ENCODE results near the gene CD2. TPM values are rescaled to one million over a fixed set of nuclear protein-coding genes. Genes with fewer than 3 reads are reported as not detected.

Gene CD2
- total RNA-seq, 1 donor from 2014 or later = not detected

GRCh38 chr1:116710420-116711262, 43.6 kb upstream of the CD2 start:
- no peak for DNase-seq
- peaks cover 39% of the 10 kb centered on the region for H3K4me1 Mint-ChIP-seq (ENCODE audit: low read depth, unreplicated experiment)
- no peak for TF ChIP-seq CTCF (IDR thresholded peaks at IDR 0.05; ENCODE audit: partially characterized antibody, unreplicated experiment)
- no peaks in the 10 kb centered on the region for H3K36me3 Mint-ChIP-seq (ENCODE audit: unreplicated experiment)
- peak overlapping the region; percentile 49 for H3K27ac Mint-ChIP-seq (ENCODE audit: unreplicated experiment)
- peaks cover 7% of the 10 kb centered on the region for H3K27me3 Mint-ChIP-seq (ENCODE audit: unreplicated experiment)
- peaks cover 9% of the 10 kb centered on the region for H3K9me3 Mint-ChIP-seq (ENCODE audit: unreplicated experiment)
- no peak overlapping the region for H3K4me3 Mint-ChIP-seq (ENCODE audit: unreplicated experiment)

- Mint-ChIP-seq H3K4me3 (ENCODE audit: unreplicated experiment) (no peak overlapping the region), H3K4me1 (ENCODE audit: low read depth, unreplicated experiment) (peaks cover 34% of the 10 kb centered on the region), H3K27me3 (ENCODE audit: unreplicated experiment) (peaks cover 7% of the 10 kb centered on the region), H3K36me3 (ENCODE audit: unreplicated experiment) (no peaks in the 10 kb centered on the region), H3K9me3 (ENCODE audit: unreplicated experiment) (peaks cover 9% of the 10 kb centered on the region), H3K27ac (ENCODE audit: unreplicated experiment) (peak overlapping the region; percentile 18)
- DNase-seq = no peak
- TF ChIP-seq CTCF (IDR thresholded peaks at IDR 0.05; ENCODE audit: partially characterized antibody, unreplicated experiment) = no peak
Measured at GRCh38 chr1:116711263-116711840, 42.9 kb upstream of the CD2 start.

- H3K4me1 Mint-ChIP-seq (ENCODE audit: low read depth, unreplicated experiment) = peaks cover 31% of the 10 kb centered on the region
- H3K27me3 Mint-ChIP-seq (ENCODE audit: unreplicated experiment) = peaks cover 7% of the 10 kb centered on the region
- peaks cover 4% of the 10 kb centered on the region for H3K36me3 Mint-ChIP-seq (ENCODE audit: unreplicated experiment)
- TF ChIP-seq CTCF (IDR thresholded peaks at IDR 0.05; ENCODE audit: partially characterized antibody, unreplicated experiment) = no peak
- H3K27ac Mint-ChIP-seq (ENCODE audit: unreplicated experiment) = no peak overlapping the region
- no peak overlapping the region for H3K4me3 Mint-ChIP-seq (ENCODE audit: unreplicated experiment)
- DNase-seq = no peak
- peaks cover 9% of the 10 kb centered on the region for H3K9me3 Mint-ChIP-seq (ENCODE audit: unreplicated experiment)
Measured at GRCh38 chr1:116712510-116712909, 41.7 kb upstream of the CD2 start.

- peaks cover 2% of the 10 kb centered on the region for H3K9me3 Mint-ChIP-seq (ENCODE audit: unreplicated experiment)
- H3K36me3 Mint-ChIP-seq (ENCODE audit: unreplicated experiment) = peaks cover 4% of the 10 kb centered on the region
- no peak overlapping the region for H3K27ac Mint-ChIP-seq (ENCODE audit: unreplicated experiment)
- TF ChIP-seq CTCF (IDR thresholded peaks at IDR 0.05; ENCODE audit: partially characterized antibody, unreplicated experiment) = no peak
- H3K27me3 Mint-ChIP-seq (ENCODE audit: unreplicated experiment) = peaks cover 5% of the 10 kb centered on the region
- no peak overlapping the region for H3K4me3 Mint-ChIP-seq (ENCODE audit: unreplicated experiment)
- H3K4me1 Mint-ChIP-seq (ENCODE audit: low read depth, unreplicated experiment) = peaks cover 21% of the 10 kb centered on the region
- DNase-seq = no peak
Measured at GRCh38 chr1:116713474-116713873, 40.8 kb upstream of the CD2 start.

- peaks cover 3% of the 10 kb centered on the region for H3K9me3 Mint-ChIP-seq (ENCODE audit: unreplicated experiment)
- peaks cover 4% of the 10 kb centered on the region for H3K36me3 Mint-ChIP-seq (ENCODE audit: unreplicated experiment)
- no peaks in the 10 kb centered on the region for H3K27me3 Mint-ChIP-seq (ENCODE audit: unreplicated experiment)
- no peak overlapping the region for H3K27ac Mint-ChIP-seq (ENCODE audit: unreplicated experiment)
- no peak overlapping the region for H3K4me3 Mint-ChIP-seq (ENCODE audit: unreplicated experiment)
- no peaks in the 10 kb centered on the region for H3K4me1 Mint-ChIP-seq (ENCODE audit: low read depth, unreplicated experiment)
- no peak for TF ChIP-seq CTCF (IDR thresholded peaks at IDR 0.05; ENCODE audit: partially characterized antibody, unreplicated experiment)
- DNase-seq = no peak
Measured at GRCh38 chr1:116716391-116716790, 37.8 kb upstream of the CD2 start.
